LNCAP (cell line): ENCODE measurements around the gene EHMT1.

ENCODE experiments used
- CTCF ChIP-seq: fragments of 450-650 bp; IDR thresholded peaks from 2 replicates; pipeline ENCODE4 v1.5.1; 2017; ENCODE audit warnings: mild to moderate bottlenecking

Gene EHMT1

GRCh38 chr9:137817236-137818200 lies 198.7 kb downstream of the EHMT1 start:
- TF ChIP-seq CTCF: no peak

GRCh38 chr9:137818286-137818685 lies 199.5 kb downstream of the EHMT1 start:
- no peak for TF ChIP-seq CTCF

- TF ChIP-seq CTCF: no peak
Measured at GRCh38 chr9:137820161-137820855, 201.5 kb downstream of the EHMT1 start.

GRCh38 chr9:137823986-137824771 lies 205.4 kb downstream of the EHMT1 start:
- TF ChIP-seq CTCF: no peak

- TF ChIP-seq CTCF: no peak
Measured at GRCh38 chr9:137825324-137825989, 206.7 kb downstream of the EHMT1 start.

GRCh38 chr9:137827908-137828526 lies 209.2 kb downstream of the EHMT1 start:
- TF ChIP-seq CTCF: no peak
